Peyer's patch (tissue), 4 donors: ENCODE data around the gene ROBO1.
A peak's percentile ranks its signal among the peaks of the same experiment; 100 is the strongest.

ENCODE experiments used
- POLR2A ChIP-seq, 2 donors: fragments of 450-650 bp; IDR thresholded peaks; one replicate each; pipeline ENCODE4 v1.5.1; 2017; ENCODE audit warnings: antibody characterized with exemption in 2 of 2, mild to moderate bottlenecking in 2 of 2, moderate library complexity in 2 of 2
- TF ChIP-seq, protein P1 (sequence below), 6 experiments: fragments of 450-650 bp in 4 of 6; fragments of 200-600 bp in 2 of 6; sonication (generic) in 1 of 6; IDR thresholded peaks; one replicate each; pipeline ENCODE4 v1.5.1; 2017 to 2019; ENCODE audit warnings: antibody characterized with exemption in 6 of 6, mild to moderate bottlenecking in 3 of 6, moderate library complexity in 1 of 6

DNA sequence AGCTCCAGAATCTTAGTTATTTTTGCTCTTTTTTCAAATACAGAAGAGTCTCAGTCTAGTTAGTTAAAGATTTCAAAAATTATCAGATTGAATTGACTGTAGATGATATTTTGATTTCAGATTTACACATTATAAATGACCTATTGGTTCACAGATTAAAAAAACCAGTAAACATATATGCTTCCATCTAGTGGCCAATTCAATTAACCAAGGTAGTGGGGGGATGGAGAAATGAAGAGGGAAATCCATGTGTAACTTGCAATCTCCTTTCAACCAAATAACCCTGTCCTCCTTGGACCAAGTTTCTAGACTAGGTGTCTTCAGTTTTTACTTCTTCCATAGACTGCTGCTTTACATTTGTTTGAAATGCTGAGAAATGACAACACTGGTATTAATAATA lies 789.8 kb downstream of the ROBO1 start:
- TF ChIP-seq, protein P1, sequence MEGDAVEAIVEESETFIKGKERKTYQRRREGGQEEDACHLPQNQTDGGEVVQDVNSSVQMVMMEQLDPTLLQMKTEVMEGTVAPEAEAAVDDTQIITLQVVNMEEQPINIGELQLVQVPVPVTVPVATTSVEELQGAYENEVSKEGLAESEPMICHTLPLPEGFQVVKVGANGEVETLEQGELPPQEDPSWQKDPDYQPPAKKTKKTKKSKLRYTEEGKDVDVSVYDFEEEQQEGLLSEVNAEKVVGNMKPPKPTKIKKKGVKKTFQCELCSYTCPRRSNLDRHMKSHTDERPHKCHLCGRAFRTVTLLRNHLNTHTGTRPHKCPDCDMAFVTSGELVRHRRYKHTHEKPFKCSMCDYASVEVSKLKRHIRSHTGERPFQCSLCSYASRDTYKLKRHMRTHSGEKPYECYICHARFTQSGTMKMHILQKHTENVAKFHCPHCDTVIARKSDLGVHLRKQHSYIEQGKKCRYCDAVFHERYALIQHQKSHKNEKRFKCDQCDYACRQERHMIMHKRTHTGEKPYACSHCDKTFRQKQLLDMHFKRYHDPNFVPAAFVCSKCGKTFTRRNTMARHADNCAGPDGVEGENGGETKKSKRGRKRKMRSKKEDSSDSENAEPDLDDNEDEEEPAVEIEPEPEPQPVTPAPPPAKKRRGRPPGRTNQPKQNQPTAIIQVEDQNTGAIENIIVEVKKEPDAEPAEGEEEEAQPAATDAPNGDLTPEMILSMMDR (IDR thresholded peaks at IDR 0.05): peak in 4 of 6 experiments; percentile 20 to 30 (median 26)
- no peak for TF ChIP-seq POLR2A (IDR thresholded peaks at IDR 0.05)
